ENCODE measurements around the gene THSD7B.

GRCh38 chr2:137231628-137232027, 466.3 kb downstream of the THSD7B start:
- TF ChIP-seq CTCF (IDR thresholded peaks at IDR 0.05; ENCODE audit: low read length) (no peak), EZH2 (IDR thresholded peaks at IDR 0.05; ENCODE audit: borderline replicate concordance, low read length) (no peak)
